Brain microvascular endothelial cell (primary cell): ENCODE results near the gene ANTXRL.
"Not testable (repeated sequence)": the region's sequence is repeated elsewhere in the genome, so short reads cannot be mapped to it uniquely, and the experiment has no call there.

ENCODE experiments used
- DNase-seq: peaks from one replicate; pipeline ENCODE4 v3.0.0-alpha.2; 2020
- H3K27ac ChIP-seq: fragments of 250-450 bp; sonication (Bioruptor Pico); 2 replicates; pipeline ENCODE4 v1.5.1; 2020; ENCODE audit warnings: mild to moderate bottlenecking, moderate library complexity
- H3K27me3 ChIP-seq: fragments of 250-450 bp; sonication (Bioruptor Pico); replicated peaks from 2 replicates; pipeline ENCODE4 v1.5.1; 2020; ENCODE audit warnings: mild to moderate bottlenecking
- H3K36me3 ChIP-seq: fragments of 250-450 bp; sonication (Bioruptor Pico); replicated peaks from 2 replicates; pipeline ENCODE4 v1.5.1; 2020; ENCODE audit warnings: mild to moderate bottlenecking
- H3K4me3 ChIP-seq: 2 replicates; pipeline ENCODE4 v1.5.1; 2011; ENCODE audit warnings: low read depth, mild to moderate bottlenecking, control low read depth, low read length, moderate library complexity
- CTCF ChIP-seq: IDR thresholded peaks from 2 replicates; pipeline ENCODE4 v1.5.1; 2011; ENCODE audit warnings: low read depth, mild to moderate bottlenecking, moderate library complexity, low read length, control low read depth, inconsistent platforms; ENCODE audit errors: missing control alignments
- in situ Hi-C: cut with HindIII; loops from 2 replicates; pipeline ENCODE4 v1.10.0; 2017; ENCODE audit warnings: low sequenced_read_pairs, low pct_ligation_motif_present

ANTXRL gene

DNA sequence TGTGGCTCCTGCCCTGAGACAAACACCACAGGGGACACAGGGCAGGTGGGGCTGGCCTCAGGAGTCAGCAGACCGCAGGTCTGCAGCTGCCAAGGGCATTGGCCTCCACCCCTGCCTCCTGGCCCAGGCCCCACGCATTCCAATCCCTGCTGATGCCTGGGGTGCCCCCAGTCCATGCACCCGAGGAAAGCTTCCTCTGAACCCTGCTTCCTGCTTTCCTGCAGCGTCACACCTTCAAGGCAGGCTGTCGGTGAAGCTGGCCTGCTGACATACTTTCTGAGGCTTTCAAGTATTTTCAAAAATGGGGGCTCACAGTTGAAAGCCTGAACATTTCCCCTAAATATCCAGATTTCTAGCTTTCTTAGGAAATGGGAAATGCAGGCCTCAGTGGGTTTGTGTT, 22.5 kb upstream of the ANTXRL start:
- Histone ChIP-seq H3K4me3 (no peak overlapping the region), H3K36me3 (no peaks in the 10 kb centered on the region), H3K27ac (no peak overlapping the region), H3K27me3 (no peaks in the 10 kb centered on the region)
- DNase-seq = no peak
- no peak for TF ChIP-seq CTCF
- in situ Hi-C loops = no loop called here

DNA sequence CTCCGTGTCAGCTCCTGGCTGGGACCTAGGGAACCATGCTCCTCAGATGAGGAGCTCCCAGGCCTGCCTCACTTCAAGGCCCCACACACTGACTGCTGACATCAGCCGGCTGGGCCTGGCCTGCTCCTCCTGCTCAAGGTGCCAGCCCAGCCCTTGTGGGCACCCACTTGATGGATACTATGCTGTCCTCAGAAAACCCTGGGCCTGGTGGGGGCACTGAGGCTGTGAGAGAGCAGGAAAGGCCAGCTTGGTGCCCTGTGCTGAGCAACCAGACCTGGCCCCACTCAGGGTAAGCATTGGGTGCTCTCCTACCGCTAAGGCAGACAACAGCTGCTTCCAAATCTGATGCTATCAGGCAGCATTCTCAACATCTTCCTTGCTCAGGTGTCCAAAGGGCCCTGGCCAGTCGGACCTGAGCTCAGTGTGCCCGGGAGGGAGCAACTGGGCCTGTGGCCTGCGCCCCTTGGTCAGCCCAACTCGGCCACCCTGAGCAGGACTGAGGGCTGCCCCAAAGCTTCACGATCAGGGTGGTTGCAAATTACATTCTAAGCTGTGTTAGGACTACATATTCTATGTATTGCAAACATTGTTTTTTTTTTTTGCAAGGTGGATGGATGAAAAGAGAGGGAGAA, 21.9 kb upstream of the ANTXRL start:
- TF ChIP-seq CTCF = no peak
- in situ Hi-C loops = no loop called here
- no peaks in the 10 kb centered on the region for H3K27me3 ChIP-seq
- no peak overlapping the region for H3K4me3 ChIP-seq
- no peak overlapping the region for H3K27ac ChIP-seq
- H3K36me3 ChIP-seq = no peaks in the 10 kb centered on the region
- no peak for DNase-seq

DNA sequence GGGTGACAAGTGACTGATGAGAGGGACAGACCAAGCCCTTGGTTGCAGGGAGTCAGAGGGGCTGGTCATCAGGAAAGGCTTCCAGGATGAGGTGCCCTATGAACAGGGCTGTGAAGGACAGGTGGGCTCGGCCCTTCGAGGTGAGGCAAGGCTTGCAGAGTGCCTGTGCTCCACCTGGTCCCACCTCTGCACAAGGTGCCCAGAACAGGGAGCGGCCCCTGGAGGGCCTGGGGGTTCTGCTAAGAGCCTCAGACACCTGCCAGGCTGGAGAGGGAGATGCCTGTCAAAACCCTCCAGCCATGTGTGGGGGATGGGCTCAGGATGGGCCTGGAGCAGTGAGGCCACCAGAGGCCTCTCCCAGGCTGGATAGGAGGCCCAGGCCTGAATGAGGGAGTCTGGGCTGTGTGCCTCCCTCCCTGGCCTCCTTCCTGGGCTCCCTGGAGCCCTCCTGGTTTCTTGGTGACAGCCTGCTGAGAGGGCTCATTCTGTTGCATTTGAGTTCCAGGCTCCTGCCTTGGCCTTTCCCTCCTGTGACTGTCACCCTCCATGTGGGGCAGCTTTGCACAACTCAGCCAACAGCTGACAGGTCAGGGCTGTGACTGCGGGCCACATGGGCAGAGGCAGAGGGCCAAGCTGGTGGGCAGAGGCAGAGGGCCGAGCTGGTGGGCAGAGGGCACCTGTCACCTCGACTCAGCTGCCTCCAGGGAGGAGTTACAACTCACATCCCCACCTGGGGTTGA, 21.1 kb upstream of the ANTXRL start:
- H3K27me3 ChIP-seq, H3K27ac ChIP-seq, in situ Hi-C loops, DNase-seq, H3K4me3 ChIP-seq, H3K36me3 ChIP-seq: not testable (repeated sequence)

- no peak for DNase-seq
- in situ Hi-C loops = no loop called here
- Histone ChIP-seq H3K4me3 (no peak overlapping the region), H3K36me3 (no peaks in the 10 kb centered on the region), H3K27me3 (no peaks in the 10 kb centered on the region), H3K27ac (no peak overlapping the region)
- TF ChIP-seq CTCF = no peak
Measured at GRCh38 chr10:46266306-46266985, 20.4 kb upstream of the ANTXRL start.

DNA sequence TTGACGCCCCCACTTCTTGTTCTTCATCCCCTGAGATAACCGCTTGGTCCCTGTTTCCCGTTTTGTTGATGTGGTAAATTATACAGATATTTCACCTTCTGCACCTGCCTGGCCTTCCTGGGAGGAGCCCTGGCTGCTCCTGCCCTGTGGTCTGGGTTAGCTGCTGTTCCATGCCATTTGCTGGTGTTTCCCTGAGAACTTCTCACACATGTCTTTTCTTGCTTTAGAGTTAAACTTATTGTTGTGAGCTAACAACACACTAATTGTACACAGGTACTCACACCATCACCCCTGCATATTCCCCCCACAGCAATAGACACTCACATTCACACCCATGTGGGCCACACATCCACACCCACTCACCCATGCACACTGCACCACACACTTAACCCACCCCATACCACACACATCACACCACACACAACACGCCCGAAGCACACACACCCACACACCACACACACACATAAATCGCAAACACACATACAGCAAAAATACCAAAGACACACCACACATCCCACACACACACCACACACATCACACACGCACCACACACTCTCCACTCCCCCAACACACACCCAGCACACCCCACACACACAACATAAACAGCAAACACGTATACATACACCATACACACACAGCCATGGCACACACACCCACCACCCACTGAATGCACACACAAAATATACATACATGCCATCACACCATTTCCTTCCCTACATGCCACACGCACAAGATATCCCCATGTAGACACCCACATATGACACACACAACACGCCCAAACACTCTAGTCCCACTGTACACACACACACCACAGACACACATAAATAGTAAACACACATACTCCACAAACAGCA, 19.4 kb upstream of the ANTXRL start:
- DNase-seq = no peak
- in situ Hi-C loops = no loop called here
- no peak overlapping the region for H3K27ac ChIP-seq
- H3K4me3 ChIP-seq = no peak overlapping the region
- no peak for TF ChIP-seq CTCF
- no peaks in the 10 kb centered on the region for H3K36me3 ChIP-seq
- no peaks in the 10 kb centered on the region for H3K27me3 ChIP-seq
